GM12878 (cell line): ENCODE results near the gene STAT5B. TPM values are rescaled to one million over a fixed set of nuclear protein-coding genes. Genes with fewer than 3 reads are reported as not detected.

Source experiments
- polyA plus RNA-seq, 11 experiments: library from polyadenylated mRNA; depleted of rRNA in 4 of 11; unstranded in 6 of 11; stranded (reverse) in 5 of 11; fragments of >200 nt; fragmentation: Nextera tagmentation in 4 of 11; fragmentation: Illumina TruSeq in 1 of 11; extraction: Ambion mirVana in 4 of 11; extraction: Trizol in 1 of 11; gene quantifications; 1 replicate in 1 of 11; 2 replicates in 10 of 11; pipeline versions ENCODE4 v1.2.1 to v1.2.3, GENCODE V29; 2011 to 2016; ENCODE audit warnings: inconsistent platforms in 2 of 11, missing spikeins in 2 of 11, low read depth in 1 of 11
- total RNA-seq, 4 experiments: library from RNA; depleted of rRNA in 3 of 4; stranded (reverse); fragments of >200 nt in 3 of 4; fragmentation: Illumina TruSeq in 1 of 4; extraction: Trizol in 1 of 4; gene quantifications; 2 replicates each; pipeline versions ENCODE4 v1.2.1 to v1.2.3, GENCODE V29; 2013 to 2021

The STAT5B gene
- total and polyA plus RNA-seq, 10 of the 15 experiments (the other 5 are each of a cell fraction or from before 2014, with no cell fraction given), result 11.0 to 69.6 (median 46.7) TPM

Other genes starting within 250 kb of the STAT5B start
Only the 7 nearest of the 13 such genes appear.
- gene RAB5C, start 121.4 kb downstream of the STAT5B start, total RNA-seq (2014; rRNA removed), result 52.9 and 60.5 TPM in 2 replicates
- gene RAB5C, start 121.4 kb downstream of the STAT5B start, total RNA-seq (2014; rRNA removed; fragmentation: Illumina TruSeq; extraction: Trizol), result 42.3 and 42.9 TPM in 2 replicates
- 67.7 and 70.7 TPM in 2 replicates for gene RAB5C, start 121.4 kb downstream of the STAT5B start, total RNA-seq (2021)
- gene RAB5C, start 121.4 kb downstream of the STAT5B start, polyA plus RNA-seq (2011; rRNA removed), result 51.7 and 90.4 TPM in 2 replicates
- gene RAB5C, start 121.4 kb downstream of the STAT5B start, polyA plus RNA-seq (2014; fragmentation: Illumina TruSeq; extraction: Trizol), result 40.8 and 80.7 TPM in 2 replicates
- gene RAB5C, start 121.4 kb downstream of the STAT5B start, polyA plus RNA-seq (2014; fragmentation: Nextera tagmentation; extraction: Ambion mirVana), result 1 to 10 TPM; 1.2 to 1.7 TPM
- gene RAB5C, start 121.4 kb downstream of the STAT5B start, polyA plus RNA-seq (2014; rRNA removed), result 91.9 and 94.4 TPM in 2 replicates
- 10 to 100 TPM; 49.9 to 51.7 TPM for gene RAB5C, start 121.4 kb downstream of the STAT5B start, polyA plus RNA-seq (2016; fragmentation: Nextera tagmentation; extraction: Ambion mirVana)
- 0.06 TPM in 1 of 2 replicates, not detected in the other for gene KCNH4, start 95.2 kb downstream of the STAT5B start, total RNA-seq (2014; rRNA removed)
- 0.09 TPM in 1 of 2 replicates, not detected in the other for gene KCNH4, start 95.2 kb downstream of the STAT5B start, total RNA-seq (2014; rRNA removed; fragmentation: Illumina TruSeq; extraction: Trizol)
- gene KCNH4, start 95.2 kb downstream of the STAT5B start, total RNA-seq (2021), result 0.19 and 0.26 TPM in 2 replicates
- 0.39 and 0.88 TPM in 2 replicates for gene KCNH4, start 95.2 kb downstream of the STAT5B start, polyA plus RNA-seq (2011; rRNA removed)
- gene KCNH4, start 95.2 kb downstream of the STAT5B start, polyA plus RNA-seq (2014; fragmentation: Illumina TruSeq; extraction: Trizol), result 0.12 TPM in 1 of 2 replicates, not detected in the other
- under 1 TPM in 1 of 2 experiments, not detected in 1; 0.04 TPM for gene KCNH4, start 95.2 kb downstream of the STAT5B start, polyA plus RNA-seq (2014; fragmentation: Nextera tagmentation; extraction: Ambion mirVana)
- gene KCNH4, start 95.2 kb downstream of the STAT5B start, polyA plus RNA-seq (2014; rRNA removed), result 0.10 and 0.30 TPM in 2 replicates
- gene KCNH4, start 95.2 kb downstream of the STAT5B start, polyA plus RNA-seq (2016; fragmentation: Nextera tagmentation; extraction: Ambion mirVana), result under 1 TPM; 0.03 to 0.09 TPM
- gene HCRT, start 90.9 kb downstream of the STAT5B start, total RNA-seq (2014; rRNA removed), result not detected in 2 replicates
- gene HCRT, start 90.9 kb downstream of the STAT5B start, total RNA-seq (2014; rRNA removed; fragmentation: Illumina TruSeq; extraction: Trizol), result not detected in 2 replicates
- 0.41 TPM in 1 of 2 replicates, not detected in the other for gene HCRT, start 90.9 kb downstream of the STAT5B start, total RNA-seq (2021)
- not detected in 2 replicates for gene HCRT, start 90.9 kb downstream of the STAT5B start, polyA plus RNA-seq (2011; rRNA removed)
- not detected in 2 replicates for gene HCRT, start 90.9 kb downstream of the STAT5B start, polyA plus RNA-seq (2014; fragmentation: Illumina TruSeq; extraction: Trizol)
- gene HCRT, start 90.9 kb downstream of the STAT5B start, polyA plus RNA-seq (2014; fragmentation: Nextera tagmentation; extraction: Ambion mirVana), result not detected
- gene HCRT, start 90.9 kb downstream of the STAT5B start, polyA plus RNA-seq (2014; rRNA removed), result not detected in 2 replicates
- not detected for gene HCRT, start 90.9 kb downstream of the STAT5B start, polyA plus RNA-seq (2016; fragmentation: Nextera tagmentation; extraction: Ambion mirVana)
- gene GHDC, start 81.9 kb downstream of the STAT5B start, total RNA-seq (2014; rRNA removed), result 17.2 and 17.6 TPM in 2 replicates
- gene GHDC, start 81.9 kb downstream of the STAT5B start, total RNA-seq (2014; rRNA removed; fragmentation: Illumina TruSeq; extraction: Trizol), result 6.8 TPM in 2 replicates
- 20.6 and 21.2 TPM in 2 replicates for gene GHDC, start 81.9 kb downstream of the STAT5B start, total RNA-seq (2021)
- 6.1 and 12.3 TPM in 2 replicates for gene GHDC, start 81.9 kb downstream of the STAT5B start, polyA plus RNA-seq (2011; rRNA removed)
- 4.1 and 6.5 TPM in 2 replicates for gene GHDC, start 81.9 kb downstream of the STAT5B start, polyA plus RNA-seq (2014; fragmentation: Illumina TruSeq; extraction: Trizol)
- 1 to 10 TPM in 1 of 2 experiments, under 1 TPM in 1; 0.72 to 2.2 TPM for gene GHDC, start 81.9 kb downstream of the STAT5B start, polyA plus RNA-seq (2014; fragmentation: Nextera tagmentation; extraction: Ambion mirVana)
- 20.4 and 20.5 TPM in 2 replicates for gene GHDC, start 81.9 kb downstream of the STAT5B start, polyA plus RNA-seq (2014; rRNA removed)
- 10 to 100 TPM; 13.5 to 15.5 TPM for gene GHDC, start 81.9 kb downstream of the STAT5B start, polyA plus RNA-seq (2016; fragmentation: Nextera tagmentation; extraction: Ambion mirVana)
- 71.1 and 81.1 TPM in 2 replicates for gene STAT5A, start 12.1 kb upstream of the STAT5B start, total RNA-seq (2014; rRNA removed)
- gene STAT5A, start 12.1 kb upstream of the STAT5B start, total RNA-seq (2014; rRNA removed; fragmentation: Illumina TruSeq; extraction: Trizol), result 25.6 and 26.1 TPM in 2 replicates
- 78.9 and 86.4 TPM in 2 replicates for gene STAT5A, start 12.1 kb upstream of the STAT5B start, total RNA-seq (2021)
- 24.8 and 41.2 TPM in 2 replicates for gene STAT5A, start 12.1 kb upstream of the STAT5B start, polyA plus RNA-seq (2011; rRNA removed)
- gene STAT5A, start 12.1 kb upstream of the STAT5B start, polyA plus RNA-seq (2014; fragmentation: Illumina TruSeq; extraction: Trizol), result 64.7 and 66.2 TPM in 2 replicates
- gene STAT5A, start 12.1 kb upstream of the STAT5B start, polyA plus RNA-seq (2014; fragmentation: Nextera tagmentation; extraction: Ambion mirVana), result 10 to 100 TPM; 14.8 to 24.0 TPM
- gene STAT5A, start 12.1 kb upstream of the STAT5B start, polyA plus RNA-seq (2014; rRNA removed), result 51.4 and 54.6 TPM in 2 replicates
- 10 to 100 TPM; 36.6 to 41.8 TPM for gene STAT5A, start 12.1 kb upstream of the STAT5B start, polyA plus RNA-seq (2016; fragmentation: Nextera tagmentation; extraction: Ambion mirVana)
- 54.0 and 59.3 TPM in 2 replicates for gene STAT3, start 112.1 kb upstream of the STAT5B start, total RNA-seq (2014; rRNA removed)
- 51.3 and 54.5 TPM in 2 replicates for gene STAT3, start 112.1 kb upstream of the STAT5B start, total RNA-seq (2014; rRNA removed; fragmentation: Illumina TruSeq; extraction: Trizol)
- gene STAT3, start 112.1 kb upstream of the STAT5B start, total RNA-seq (2021), result 82.6 and 86.2 TPM in 2 replicates
- 63.6 and 74.7 TPM in 2 replicates for gene STAT3, start 112.1 kb upstream of the STAT5B start, polyA plus RNA-seq (2011; rRNA removed)
- gene STAT3, start 112.1 kb upstream of the STAT5B start, polyA plus RNA-seq (2014; fragmentation: Illumina TruSeq; extraction: Trizol), result 57.3 and 59.8 TPM in 2 replicates
- gene STAT3, start 112.1 kb upstream of the STAT5B start, polyA plus RNA-seq (2014; fragmentation: Nextera tagmentation; extraction: Ambion mirVana), result 10 to 100 TPM; 18.4 to 18.9 TPM
- 55.0 and 62.0 TPM in 2 replicates for gene STAT3, start 112.1 kb upstream of the STAT5B start, polyA plus RNA-seq (2014; rRNA removed)
- 10 to 100 TPM; 91.1 to 96.4 TPM for gene STAT3, start 112.1 kb upstream of the STAT5B start, polyA plus RNA-seq (2016; fragmentation: Nextera tagmentation; extraction: Ambion mirVana)
- gene CAVIN1, start 146.9 kb upstream of the STAT5B start, total RNA-seq (2014; rRNA removed), result 0.27 and 0.40 TPM in 2 replicates
- 0.18 and 0.40 TPM in 2 replicates for gene CAVIN1, start 146.9 kb upstream of the STAT5B start, total RNA-seq (2014; rRNA removed; fragmentation: Illumina TruSeq; extraction: Trizol)
- gene CAVIN1, start 146.9 kb upstream of the STAT5B start, total RNA-seq (2021), result 0.93 and 1.1 TPM in 2 replicates
- 0.04 and 0.07 TPM in 2 replicates for gene CAVIN1, start 146.9 kb upstream of the STAT5B start, polyA plus RNA-seq (2011; rRNA removed)
- gene CAVIN1, start 146.9 kb upstream of the STAT5B start, polyA plus RNA-seq (2014; fragmentation: Illumina TruSeq; extraction: Trizol), result 0.22 and 0.34 TPM in 2 replicates
- gene CAVIN1, start 146.9 kb upstream of the STAT5B start, polyA plus RNA-seq (2014; fragmentation: Nextera tagmentation; extraction: Ambion mirVana), result under 1 TPM; 0.03 to 0.05 TPM
- gene CAVIN1, start 146.9 kb upstream of the STAT5B start, polyA plus RNA-seq (2014; rRNA removed), result 0.39 and 0.67 TPM in 2 replicates
- under 1 TPM; 0.30 to 0.40 TPM for gene CAVIN1, start 146.9 kb upstream of the STAT5B start, polyA plus RNA-seq (2016; fragmentation: Nextera tagmentation; extraction: Ambion mirVana)